ENCODE measurements around the gene TEX53. TPM values are rescaled to one million over a fixed set of nuclear protein-coding genes. Genes with fewer than 3 reads are reported as not detected.
A peak's percentile ranks its signal among the peaks of the same experiment; 100 is the strongest.

Gene TEX53
- total and polyA plus RNA-seq, 2 experiments from 2014 or later, result 0.44 TPM; not detected in 1

DNA sequence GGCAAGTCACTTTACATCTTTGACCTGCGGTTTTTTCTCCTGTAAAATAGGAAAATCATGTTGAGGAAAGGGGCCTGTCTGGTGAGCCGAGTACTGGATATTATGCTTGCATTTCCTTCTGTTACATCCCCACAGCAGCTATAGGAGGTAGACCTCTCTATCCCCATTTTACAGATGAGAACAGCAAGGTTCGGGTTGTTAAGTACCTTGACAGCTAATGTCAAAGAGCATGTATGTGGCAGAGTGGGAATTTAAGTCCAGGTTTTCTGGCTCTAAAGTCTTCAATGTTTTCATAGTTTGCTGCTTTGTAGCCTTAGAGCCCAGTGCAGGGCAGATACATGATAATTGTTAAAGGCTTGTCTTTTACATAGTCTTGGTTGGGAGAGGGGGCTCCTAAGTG is 43.7 kb downstream of the TEX53 start:
- TF ChIP-seq, protein P1, sequence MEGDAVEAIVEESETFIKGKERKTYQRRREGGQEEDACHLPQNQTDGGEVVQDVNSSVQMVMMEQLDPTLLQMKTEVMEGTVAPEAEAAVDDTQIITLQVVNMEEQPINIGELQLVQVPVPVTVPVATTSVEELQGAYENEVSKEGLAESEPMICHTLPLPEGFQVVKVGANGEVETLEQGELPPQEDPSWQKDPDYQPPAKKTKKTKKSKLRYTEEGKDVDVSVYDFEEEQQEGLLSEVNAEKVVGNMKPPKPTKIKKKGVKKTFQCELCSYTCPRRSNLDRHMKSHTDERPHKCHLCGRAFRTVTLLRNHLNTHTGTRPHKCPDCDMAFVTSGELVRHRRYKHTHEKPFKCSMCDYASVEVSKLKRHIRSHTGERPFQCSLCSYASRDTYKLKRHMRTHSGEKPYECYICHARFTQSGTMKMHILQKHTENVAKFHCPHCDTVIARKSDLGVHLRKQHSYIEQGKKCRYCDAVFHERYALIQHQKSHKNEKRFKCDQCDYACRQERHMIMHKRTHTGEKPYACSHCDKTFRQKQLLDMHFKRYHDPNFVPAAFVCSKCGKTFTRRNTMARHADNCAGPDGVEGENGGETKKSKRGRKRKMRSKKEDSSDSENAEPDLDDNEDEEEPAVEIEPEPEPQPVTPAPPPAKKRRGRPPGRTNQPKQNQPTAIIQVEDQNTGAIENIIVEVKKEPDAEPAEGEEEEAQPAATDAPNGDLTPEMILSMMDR (IDR thresholded peaks at IDR 0.05; ENCODE audit: poor library complexity), result no peak
- TF ChIP-seq EZH2phosphoT487 (IDR thresholded peaks at IDR 0.05; ENCODE audit: low read depth, severe bottlenecking, unreplicated experiment), result no peak
- no peak for TF ChIP-seq EZH2 (IDR thresholded peaks at IDR 0.05; ENCODE audit: borderline replicate concordance)
- Histone ChIP-seq H3K4me3 (no peak overlapping the region), H3K27me3 (no peaks in the 10 kb centered on the region), H3K27ac (no peak overlapping the region), H3K36me3 (replicated peaks; ENCODE audit: insufficient read depth, low read depth) (no peaks in the 10 kb centered on the region), H2AFZ (no peak overlapping the region), H3K9me2 (replicated peaks; ENCODE audit: insufficient read depth) (no peaks in the 10 kb centered on the region), H3K79me2 (peaks cover 46% of the 10 kb centered on the region), H3K4me1 (ENCODE audit: insufficient read depth) (peaks cover 21% of the 10 kb centered on the region), H3K9me3 (ENCODE audit: low read depth) (no peaks in the 10 kb centered on the region), H4K20me1 (ENCODE audit: insufficient read depth, poor library complexity, severe bottlenecking) (no peaks in the 10 kb centered on the region), H3K4me2 (peak overlapping the region; percentile 80)
- DNase-seq (ENCODE audit: low spot score), result no peak
- WGBS (ENCODE audit: low lambda C conversion rate, missing lambda C conversion rate), result 91% methylated on average over 3 of the region's 3 CpGs

DNA sequence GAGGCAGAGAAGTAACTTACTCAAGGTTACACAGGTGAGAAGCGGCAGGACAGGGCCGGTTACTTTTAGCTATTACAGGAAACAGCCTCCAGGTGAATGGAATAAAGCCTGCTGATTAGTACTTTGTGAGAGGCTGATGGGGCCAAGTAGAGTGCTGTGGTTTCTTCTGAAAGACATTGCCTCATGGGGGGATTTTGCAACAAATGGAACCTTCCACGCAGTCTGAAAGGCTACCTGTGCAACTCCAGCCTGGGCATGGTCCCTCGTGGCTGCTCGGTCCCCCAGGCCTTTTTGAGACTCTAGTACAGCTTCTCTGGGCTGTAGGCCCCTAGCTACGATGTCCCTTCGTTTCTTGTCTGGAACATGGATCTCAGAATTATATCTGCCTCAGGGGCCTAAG is 44.5 kb downstream of the TEX53 start:
- no peaks in the 10 kb centered on the region for H3K36me3 ChIP-seq (replicated peaks; ENCODE audit: insufficient read depth, low read depth)
- H3K27ac ChIP-seq, result peak overlapping the region; percentile 99
- H3K9me2 ChIP-seq (replicated peaks; ENCODE audit: insufficient read depth), result no peaks in the 10 kb centered on the region
- H4K20me1 ChIP-seq (ENCODE audit: insufficient read depth, poor library complexity, severe bottlenecking), result no peaks in the 10 kb centered on the region
- H3K79me2 ChIP-seq, result peaks cover 43% of the 10 kb centered on the region
- no peaks in the 10 kb centered on the region for H3K27me3 ChIP-seq
- DNase-seq (ENCODE audit: low spot score), result no peak
- WGBS (ENCODE audit: low lambda C conversion rate, missing lambda C conversion rate), result 77% methylated on average over 7 of the region's 7 CpGs
- H3K4me1 ChIP-seq (ENCODE audit: insufficient read depth), result peaks cover 21% of the 10 kb centered on the region
- H3K4me3 ChIP-seq, result no peak overlapping the region
- peak overlapping the region; percentile 80 for H3K4me2 ChIP-seq
- TF ChIP-seq EZH2 (IDR thresholded peaks at IDR 0.05; ENCODE audit: borderline replicate concordance), result no peak
- no peak for TF ChIP-seq EZH2phosphoT487 (IDR thresholded peaks at IDR 0.05; ENCODE audit: low read depth, severe bottlenecking, unreplicated experiment)
- TF ChIP-seq, protein P1 (IDR thresholded peaks at IDR 0.05; ENCODE audit: poor library complexity), result no peak
- H3K9me3 ChIP-seq (ENCODE audit: low read depth), result no peaks in the 10 kb centered on the region
- H2AFZ ChIP-seq, result no peak overlapping the region

DNA sequence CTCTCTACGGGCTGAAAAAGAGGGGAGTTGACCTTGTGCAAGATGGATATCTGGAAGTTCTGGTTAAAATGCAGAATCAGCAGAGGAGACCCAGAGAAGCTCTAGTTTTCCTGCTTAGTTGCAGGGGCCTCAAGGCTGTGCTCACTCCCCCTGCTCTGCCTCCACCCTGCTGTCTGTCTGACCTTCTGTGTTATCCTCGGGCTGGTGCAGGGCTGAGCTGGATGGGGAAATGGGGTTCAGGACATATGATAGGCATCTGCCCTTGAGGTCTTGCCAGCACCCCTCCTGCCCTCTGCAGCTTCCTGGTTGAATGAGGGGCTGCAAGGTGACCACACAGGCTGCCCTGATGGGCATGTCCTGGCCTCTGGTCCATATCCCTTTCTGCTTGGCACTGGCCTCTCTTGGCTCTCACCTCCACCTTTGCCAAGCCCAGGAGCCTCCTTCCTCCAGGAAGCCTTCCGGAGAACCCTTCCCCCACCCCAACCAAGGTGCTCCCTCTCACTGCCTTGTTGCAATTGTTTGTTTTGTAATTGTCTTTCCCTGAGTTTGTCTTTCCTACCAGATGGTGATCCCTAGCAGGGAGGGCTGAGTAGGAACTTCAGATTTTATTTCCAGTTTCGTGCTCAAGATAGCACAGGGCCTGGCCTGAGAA is 45.2 kb downstream of the TEX53 start:
- Histone ChIP-seq H2AFZ (peak overlapping the region; percentile 96), H3K27me3 (no peaks in the 10 kb centered on the region)
- DNase-seq (ENCODE audit: low spot score), result no peak

More for the DNA sequence above, 45.2 kb downstream of the TEX53 start:
- no peak for TF ChIP-seq EZH2phosphoT487 (IDR thresholded peaks at IDR 0.05; ENCODE audit: low read depth, severe bottlenecking, unreplicated experiment)
- TF ChIP-seq, protein P1 (IDR thresholded peaks at IDR 0.05; ENCODE audit: poor library complexity), result no peak
- TF ChIP-seq EZH2 (IDR thresholded peaks at IDR 0.05; ENCODE audit: borderline replicate concordance), result no peak
- Histone ChIP-seq H3K4me1 (ENCODE audit: insufficient read depth) (peaks cover 21% of the 10 kb centered on the region), H3K36me3 (replicated peaks; ENCODE audit: insufficient read depth, low read depth) (no peaks in the 10 kb centered on the region), H3K4me3 (peak overlapping the region; percentile 94), H3K9me2 (replicated peaks; ENCODE audit: insufficient read depth) (no peaks in the 10 kb centered on the region), H3K4me2 (peak overlapping the region; percentile 80), H3K9me3 (ENCODE audit: low read depth) (no peaks in the 10 kb centered on the region), H3K27ac (peak overlapping the region; percentile 99), H4K20me1 (ENCODE audit: insufficient read depth, poor library complexity, severe bottlenecking) (no peaks in the 10 kb centered on the region), H3K79me2 (peaks cover 43% of the 10 kb centered on the region)
- WGBS (ENCODE audit: low lambda C conversion rate, missing lambda C conversion rate), result 38% methylated on average over 4 of the region's 4 CpGs
